Spleen (tissue), 7 donors: Measurements from ENCODE around the gene SLC22A12.

Source experiments
- CTCF ChIP-seq, 11 experiments: fragments of 200-600 bp in 7 of 11; fragments of 450-650 bp in 4 of 11; sonication (generic) in 4 of 11; IDR thresholded peaks in 8 of 11; conservative IDR thresholded peaks in 3 of 11; 1 replicate in 7 of 11; 2 replicates in 4 of 11; pipeline versions ENCODE4 v1.4.0 to v1.8.0; 2016 to 2021; ENCODE audit warnings: antibody characterized with exemption in 11 of 11, inconsistent platforms in 4 of 11, mild to moderate bottlenecking in 1 of 11
- POLR2A ChIP-seq, 3 donors: fragments of 450-650 bp; IDR thresholded peaks; one replicate each; pipeline ENCODE4 v1.5.1; 2017; ENCODE audit warnings: antibody characterized with exemption in 3 of 3, mild to moderate bottlenecking in 1 of 3
- donor health status: DM: no; HTN: no; CAD: no; lungs with moderate emphysema.
- donor health status: DM: no; HTN: no; CAD: no.
- donor health status: DM: no; HTN: no; CAD: no.

GRCh38 chr11:64602466-64603070, 11.5 kb downstream of the SLC22A12 start:
- no peak for TF ChIP-seq CTCF (IDR thresholded peaks at IDR 0.05 in 8 of 11, conservative IDR thresholded peaks at IDR 0.05 in 3 of 11)
- no peak for TF ChIP-seq POLR2A (IDR thresholded peaks at IDR 0.05)
